ENCODE measurements around the gene SPAG16.
"Not testable (repeated sequence)": the region's sequence is repeated elsewhere in the genome, so short reads cannot be mapped to it uniquely, and the experiment has no call there.

The SPAG16 gene

GRCh38 chr2:213861638-213862037 is 577.4 kb downstream of the SPAG16 start:
- no peak for DNase-seq

DNA sequence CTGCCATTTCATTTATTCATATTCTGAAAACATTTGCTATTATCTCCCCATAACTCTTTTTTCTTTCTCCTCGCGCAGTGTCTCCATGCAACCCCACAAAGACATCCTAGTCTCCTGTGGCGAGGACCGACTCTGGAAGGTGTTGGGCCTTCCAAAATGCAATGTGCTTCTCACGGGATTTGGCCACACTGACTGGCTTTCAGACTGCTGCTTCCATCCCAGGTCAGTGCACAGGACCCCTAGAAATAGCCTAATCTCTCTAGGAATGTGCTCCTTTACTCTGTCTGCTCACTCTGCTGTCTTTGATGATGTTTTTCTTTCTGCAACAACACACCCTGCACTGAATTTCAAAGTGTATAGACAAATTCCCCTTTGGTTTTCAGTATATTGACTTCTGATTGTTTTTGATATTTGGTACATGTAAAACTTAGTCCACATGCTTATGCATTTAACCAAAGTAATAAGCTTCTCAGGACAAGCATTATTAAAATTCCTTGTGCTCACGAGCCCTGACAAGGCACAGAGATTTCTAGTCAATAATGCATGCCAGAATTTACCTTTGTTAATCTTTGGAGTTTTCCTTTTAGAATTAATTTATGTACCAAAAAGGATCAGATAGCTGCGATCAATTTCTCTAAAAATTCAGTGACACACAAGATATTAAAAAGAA is 578.3 kb downstream of the SPAG16 start:
- no peak for DNase-seq

DNA sequence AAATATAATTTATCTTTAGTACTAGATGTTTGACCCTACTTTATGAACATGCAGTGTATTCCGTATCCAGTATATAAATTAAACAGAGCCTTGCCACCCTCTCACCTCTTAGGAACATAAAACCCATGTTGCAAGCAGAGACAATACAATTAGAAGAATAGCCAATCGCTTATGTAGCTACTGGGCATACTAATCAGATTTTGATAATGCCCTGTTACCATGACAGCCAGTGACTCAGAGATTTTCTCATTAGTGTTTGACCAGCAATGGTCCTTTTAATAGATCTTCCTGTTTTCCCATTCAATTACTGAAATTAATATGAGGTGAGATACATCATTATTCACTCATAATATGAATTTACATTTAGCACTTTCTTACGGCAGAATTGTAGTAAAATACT is 579.3 kb downstream of the SPAG16 start:
- no peak for DNase-seq

DNA sequence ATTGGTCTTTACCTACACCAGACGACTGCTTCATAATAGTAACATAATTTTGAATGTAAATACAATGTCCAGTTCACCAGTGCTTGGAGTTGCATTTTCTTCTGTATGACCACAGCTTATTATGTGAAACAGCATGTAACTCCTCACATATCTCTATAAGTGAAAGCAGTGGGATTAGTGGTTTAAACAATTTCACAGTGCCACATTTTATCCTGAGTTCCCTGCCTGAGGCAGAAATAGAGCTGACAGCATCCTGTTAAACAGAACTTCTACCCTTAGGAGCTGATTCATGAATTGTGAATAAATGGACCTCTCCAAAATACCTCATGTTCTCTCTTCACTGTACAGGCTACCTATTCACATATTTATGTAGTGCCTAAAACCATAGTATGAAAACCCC is 584.3 kb downstream of the SPAG16 start:
- no peak for DNase-seq

- DNase-seq = no peak
Observed at GRCh38 chr2:213885485-213885884, 601.2 kb downstream of the SPAG16 start.

GRCh38 chr2:213914510-213914909 is 630.2 kb downstream of the SPAG16 start:
- DNase-seq = no peak

GRCh38 chr2:213920014-213920413 is 635.8 kb downstream of the SPAG16 start:
- no peak for DNase-seq

DNA sequence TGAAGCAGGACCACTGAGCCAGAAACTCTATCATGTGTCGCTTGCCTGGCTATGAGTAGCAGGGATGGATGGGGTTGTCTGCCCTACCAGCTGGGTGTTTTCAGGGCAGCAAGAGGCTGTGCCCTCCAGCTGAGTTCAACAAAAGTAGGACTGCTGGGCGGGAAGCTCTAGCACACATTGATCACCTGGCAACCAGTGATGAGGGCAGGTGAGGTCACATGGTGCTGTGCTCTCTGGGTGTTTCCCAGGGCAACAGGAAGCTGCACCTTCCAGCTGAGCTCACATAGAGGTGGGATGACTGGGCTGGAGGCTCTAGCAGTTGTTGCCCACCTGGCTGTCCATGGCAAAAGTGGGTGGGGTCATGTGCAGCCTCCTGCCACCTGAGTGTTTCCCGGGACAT is 639.3 kb downstream of the SPAG16 start:
- DNase-seq = no peak

DNA sequence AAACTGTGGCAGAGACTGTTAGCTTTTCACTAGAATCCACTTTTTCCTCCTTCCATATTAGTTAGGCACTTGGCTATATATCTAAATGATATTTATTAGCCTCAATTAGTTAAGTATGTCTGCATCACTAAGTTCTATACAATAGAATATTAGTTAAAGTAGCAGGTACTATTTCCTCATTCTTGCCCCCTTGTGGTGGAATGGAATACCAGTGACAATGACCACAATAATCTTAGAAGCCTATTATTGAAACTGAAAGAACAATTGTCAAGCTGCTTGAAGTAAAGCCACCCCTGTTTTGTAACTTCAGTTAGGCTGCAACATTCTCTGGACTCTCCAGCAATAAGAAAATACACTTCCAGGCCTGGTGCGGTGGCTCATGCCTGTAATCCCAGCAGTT is 650.3 kb downstream of the SPAG16 start:
- DNase-seq = no peak

- no peak for DNase-seq
Observed at GRCh38 chr2:213958086-213958485, 673.8 kb downstream of the SPAG16 start.

DNA sequence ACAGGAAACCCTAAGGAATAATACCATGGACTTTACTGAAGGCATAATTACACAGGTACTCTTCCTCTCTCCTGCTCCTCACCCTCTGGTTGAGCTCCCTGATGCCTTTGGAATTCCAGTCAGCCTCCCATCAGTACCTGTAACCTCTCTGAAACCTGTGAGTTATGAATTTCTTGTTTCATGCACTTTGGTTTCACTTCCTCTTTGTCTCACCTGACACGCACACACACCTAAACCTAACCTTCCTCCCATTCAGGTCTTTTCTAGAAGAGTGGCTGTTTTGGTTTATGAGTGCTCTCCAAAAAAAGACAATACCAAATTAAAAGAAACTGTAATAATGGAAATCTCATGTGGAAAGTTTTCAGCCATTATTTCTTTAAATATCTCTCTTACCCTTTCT is 675.3 kb downstream of the SPAG16 start:
- no peak for DNase-seq

GRCh38 chr2:213971536-213971935 is 687.3 kb downstream of the SPAG16 start:
- no peak for DNase-seq

- DNase-seq = peak; percentile 19
Observed at GRCh38 chr2:213980883-213981282, 696.6 kb downstream of the SPAG16 start.

DNA sequence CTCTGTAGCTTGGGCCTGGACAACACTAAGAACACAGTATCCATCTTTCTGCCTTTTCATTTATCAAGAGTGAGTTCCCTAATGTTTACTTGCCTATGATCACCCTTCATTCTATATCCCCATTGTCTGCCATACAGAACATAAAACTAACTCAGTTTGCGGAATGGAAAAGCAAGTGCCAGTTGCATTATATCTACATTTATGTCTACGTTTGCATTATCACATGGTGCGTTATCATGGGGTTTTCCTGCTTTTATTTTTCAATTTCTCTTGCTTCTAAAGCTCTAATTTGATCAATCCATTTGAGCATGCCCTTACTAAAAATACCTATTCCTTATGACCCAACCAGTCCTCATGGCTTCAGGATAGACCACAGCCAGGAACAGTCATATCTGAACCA is 704.9 kb downstream of the SPAG16 start:
- DNase-seq = no peak

DNA sequence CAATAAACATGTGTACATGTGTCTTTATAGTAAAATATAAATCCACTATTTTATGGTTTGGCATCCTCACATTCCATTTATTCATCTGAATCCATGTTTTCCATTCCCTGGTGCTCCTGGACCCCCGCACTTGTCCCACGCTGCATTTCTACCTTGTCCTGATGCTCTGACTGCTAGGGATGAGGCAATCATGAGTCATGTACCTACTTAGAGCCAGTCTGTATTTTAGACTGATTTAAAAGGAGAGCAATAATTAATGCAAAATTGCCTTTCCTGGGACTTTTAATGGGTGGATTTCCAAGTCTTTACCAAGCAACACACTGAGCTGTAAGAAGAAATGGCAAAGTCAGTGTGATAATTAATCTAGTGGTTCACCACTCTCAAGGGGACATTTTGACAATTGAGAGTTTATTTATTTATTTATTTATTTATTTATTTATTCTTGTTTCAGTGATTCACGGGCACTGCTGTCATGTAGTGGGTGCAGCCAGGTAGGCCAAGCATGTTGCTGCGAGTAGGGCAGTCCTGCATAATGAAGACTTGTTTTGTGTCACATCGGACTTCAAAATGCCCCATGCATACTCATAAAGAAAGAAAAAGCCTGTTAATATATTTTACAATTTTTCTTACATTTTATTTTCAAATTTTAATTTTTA is 707.3 kb downstream of the SPAG16 start:
- no peak for DNase-seq

- peak; percentile 98 for DNase-seq
Observed at GRCh38 chr2:213995400-213996105, 711.3 kb downstream of the SPAG16 start.

- DNase-seq = not testable (repeated sequence)
Observed at GRCh38 chr2:213998976-213999375, 714.7 kb downstream of the SPAG16 start.

- no peak for DNase-seq
Observed at GRCh38 chr2:214004463-214004862, 720.2 kb downstream of the SPAG16 start.

GRCh38 chr2:214005337-214005736 is 721.1 kb downstream of the SPAG16 start:
- DNase-seq = peak; percentile 8

DNA sequence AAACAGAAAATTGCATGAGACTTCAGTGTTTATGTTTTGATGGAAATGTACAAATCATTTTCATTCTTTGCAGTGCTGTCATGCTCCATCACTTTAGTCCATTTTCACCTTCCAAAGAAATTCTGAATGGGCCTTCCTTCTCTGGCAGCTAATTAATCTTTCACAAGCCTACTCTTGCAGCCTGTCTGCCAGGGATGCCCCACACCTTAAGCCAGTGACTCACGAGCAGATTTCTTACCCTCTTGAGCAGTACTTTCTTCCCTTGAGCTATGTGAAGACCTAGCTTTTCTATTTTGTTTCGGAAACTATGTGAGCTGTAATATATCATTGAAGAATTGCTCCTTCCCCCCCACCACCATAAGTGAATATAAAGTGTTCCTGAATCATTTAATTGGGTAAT is 722.3 kb downstream of the SPAG16 start:
- DNase-seq = no peak

DNA sequence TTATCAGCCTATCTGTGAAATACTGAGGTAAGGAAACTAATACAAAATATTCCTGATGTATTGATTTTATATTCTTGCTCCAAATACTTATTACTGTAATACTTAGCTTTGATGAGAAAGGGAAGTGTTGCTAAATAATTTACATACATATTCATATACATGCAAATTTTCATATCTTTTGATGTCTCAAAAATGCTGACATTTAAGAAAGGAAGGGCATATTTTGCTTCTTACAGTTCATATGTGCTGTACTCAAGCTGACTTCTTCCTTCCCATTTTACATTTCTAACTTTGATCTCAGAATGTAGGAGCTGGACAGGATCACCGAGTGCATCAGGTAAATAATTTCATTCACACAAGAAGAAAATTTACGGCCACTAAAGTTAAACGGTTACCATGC is 727.4 kb downstream of the SPAG16 start:
- DNase-seq = no peak

GRCh38 chr2:214014551-214015220 is 730.4 kb downstream of the SPAG16 start:
- no peak for DNase-seq

GRCh38 chr2:214019229-214019972 is 735.1 kb downstream of the SPAG16 start:
- peak; percentile 99 for DNase-seq
